Endothelial cell of umbilical vein (primary cell): ENCODE data around the gene DIS3L2. TPM values are rescaled to one million over a fixed set of nuclear protein-coding genes. Genes with fewer than 3 reads are reported as not detected.

Experiments
- BruUV-seq: library from RNA; stranded (reverse); fragments of 400-500 nt; replicated peaks from 2 replicates; lab custom pipeline; 2021; lab: Mats Ljungman, UMichigan
- CTCF ChIA-PET: fragments of 300-600, 350-600 bp; sonication (Branson Sonifier 250); formaldehyde crosslinking; loops from one replicate; lab custom pipeline; 2021; ENCODE audit warnings: antibody characterized with exemption, inconsistent platforms; lab: Charles Lee
- POLR2A ChIA-PET: fragments of 300-600, 350-600 bp; sonication (Branson Sonifier 250); formaldehyde crosslinking; loops from one replicate; lab custom pipeline; 2021; ENCODE audit warnings: antibody characterized with exemption, inconsistent platforms; lab: Charles Lee
- DNase-seq: peaks from one replicate; pipeline ENCODE4 v3.0.0-alpha.2; 2011; ENCODE audit warnings: low read depth, low spot score
- FAIRE-seq: peaks from 2 replicates; lab custom pipeline; 2011; peaks lifted over from hg19 to GRCh38; lab: Jason Lieb, UNC
- H2AFZ ChIP-seq: 2 replicates; pipeline ENCODE4 v1.6.0; 2012; ENCODE audit warnings: low read depth, low read length, control low read depth, inconsistent platforms
- H3K27ac ChIP-seq: 2 replicates; pipeline ENCODE4 v1.5.1; 2011; ENCODE audit warnings: low read depth, mild to moderate bottlenecking, control low read depth, low read length, moderate library complexity; ENCODE audit not compliant: insufficient read depth
- H3K27me3 ChIP-seq, 2 experiments: 2 replicates each; pipeline versions ENCODE4 v1.6.0 to v1.6.1; 2011; ENCODE audit warnings: low read length in 2 of 2, mixed read lengths in 1 of 2; ENCODE audit not compliant: control insufficient read depth in 2 of 2, insufficient read depth in 2 of 2
- H3K36me3 ChIP-seq, 2 experiments: 2 replicates in 1 of 2; 3 replicates in 1 of 2; pipeline ENCODE4 v1.5.1; 2011; ENCODE audit warnings: low read length in 2 of 2, mild to moderate bottlenecking in 1 of 2, moderate library complexity in 1 of 2; ENCODE audit not compliant: control insufficient read depth in 2 of 2, insufficient read depth in 2 of 2; ENCODE audit errors: extremely low read depth in 1 of 2
- H3K4me1 ChIP-seq: 3 replicates; pipeline ENCODE4 v1.5.1; 2011; ENCODE audit warnings: mild to moderate bottlenecking, low read length; ENCODE audit not compliant: control insufficient read depth, insufficient read depth; ENCODE audit errors: extremely low read depth
- H3K4me2 ChIP-seq: 2 replicates; pipeline ENCODE4 v1.6.1; 2011; ENCODE audit warnings: low read length, control low read depth, mixed read lengths; ENCODE audit not compliant: insufficient read depth
- H3K4me3 ChIP-seq, 3 experiments: fragments of 200-600 bp in 1 of 3; sonication (generic), shearing (Covaris generic) in 1 of 3; replicated peaks in 1 of 3; 2 replicates each; pipeline ENCODE4 v1.5.1; 2011 to 2016; ENCODE audit warnings: control low read depth in 3 of 3, low read length in 3 of 3, mild to moderate bottlenecking in 2 of 3, inconsistent platforms in 1 of 3, low read depth in 1 of 3, moderate library complexity in 1 of 3; ENCODE audit not compliant: insufficient read depth in 1 of 3
- H3K79me2 ChIP-seq: 2 replicates; pipeline ENCODE4 v1.6.0; 2012; ENCODE audit warnings: low read length, inconsistent platforms; ENCODE audit not compliant: control insufficient read depth, insufficient read depth
- H3K9ac ChIP-seq: replicated peaks from 2 replicates; pipeline ENCODE3; 2011; ENCODE audit warnings: low read length, control low read depth; ENCODE audit not compliant: insufficient read depth; ENCODE audit errors: extremely low read depth
- H3K9me1 ChIP-seq: replicated peaks from 3 replicates; pipeline ENCODE4 v1.6.0; 2011; ENCODE audit warnings: mild to moderate bottlenecking, low read length; ENCODE audit not compliant: control insufficient read depth, insufficient read depth; ENCODE audit errors: extremely low read depth
- H3K9me3 ChIP-seq: replicated peaks from 2 replicates; pipeline ENCODE4 v1.5.1; 2012; ENCODE audit warnings: low read length, inconsistent platforms; ENCODE audit not compliant: control insufficient read depth, insufficient read depth
- H4K20me1 ChIP-seq: replicated peaks from 2 replicates; pipeline ENCODE3; 2011; ENCODE audit warnings: mild to moderate bottlenecking, low read length; ENCODE audit not compliant: control insufficient read depth, insufficient read depth; ENCODE audit errors: extremely low read depth
- EZH2 ChIP-seq: IDR thresholded peaks from 2 replicates; pipeline ENCODE4 v1.6.1; 2012; ENCODE audit warnings: borderline replicate concordance, low read depth, mild to moderate bottlenecking, moderate library complexity, low read length, inconsistent platforms; ENCODE audit not compliant: severe bottlenecking
- FOS ChIP-seq: IDR thresholded peaks from 2 replicates; pipeline ENCODE4 v1.6.1; 2011; ENCODE audit warnings: mild to moderate bottlenecking, low read length, moderate library complexity, borderline replicate concordance; ENCODE audit not compliant: insufficient read depth
- GATA2 ChIP-seq: IDR thresholded peaks from 2 replicates; pipeline ENCODE4 v1.7.0; 2011; ENCODE audit warnings: low read depth, mild to moderate bottlenecking, moderate library complexity, mixed read lengths, low read length; ENCODE audit not compliant: insufficient read length, insufficient read depth
- JUN ChIP-seq: IDR thresholded peaks from 2 replicates; pipeline ENCODE4 v1.6.1; 2011; ENCODE audit warnings: borderline replicate concordance, low read depth; ENCODE audit not compliant: insufficient read length, insufficient read depth
- MYC ChIP-seq: IDR thresholded peaks from one replicate; pipeline ENCODE4 v1.6.1; 2011; ENCODE audit warnings: mild to moderate bottlenecking, low read depth, low read length
- POLR2A ChIP-seq: IDR thresholded peaks from 2 replicates; pipeline ENCODE4 v1.6.1; 2012; ENCODE audit warnings: low read depth, mild to moderate bottlenecking, control low read depth, low read length
- POLR2AphosphoS5 ChIP-seq: IDR thresholded peaks from 2 replicates; pipeline ENCODE4 v1.6.1; 2012; ENCODE audit warnings: low read depth, mild to moderate bottlenecking, control low read depth, low read length, moderate library complexity; ENCODE audit not compliant: insufficient read depth
- dilution Hi-C: fragments of 300-500 bp; cut with MboI; formaldehyde crosslinking; loops from one replicate; pipeline ENCODE4 v1.15.0; 2019; ENCODE audit warnings: low sequenced_read_pairs; ENCODE audit not compliant: extremely low pct_ligation_motif_present
- intact Hi-C: fragments of 100-400 bp; cut with micrococcal nuclease; formaldehyde crosslinking; loops from one replicate; pipeline ENCODE4 v1.10.0; 2022
- polyA plus RNA-seq, 4 experiments: library from polyadenylated mRNA; depleted of rRNA in 3 of 4; stranded (reverse) in 3 of 4; unstranded in 1 of 4; fragments of >200 nt; gene quantifications; 2 replicates each; pipeline versions ENCODE4 v1.2.1 to v1.2.3, GENCODE V29; 2011 to 2012; ENCODE audit warnings: missing spikeins in 1 of 4
- total RNA-seq: library from RNA; stranded (reverse); gene quantifications from 2 replicates; pipeline ENCODE4 v1.2.3, GENCODE V29; 2021
- TF ChIP-seq, protein P1 (sequence below), 2 donors: IDR thresholded peaks; 1 replicate in 1 of 2; 2 replicates in 1 of 2; pipeline ENCODE4 v1.5.1; 2011; ENCODE audit warnings: low read length in 2 of 2, mild to moderate bottlenecking in 2 of 2, moderate library complexity in 2 of 2, control low read depth in 1 of 2, inconsistent platforms in 1 of 2, low read depth in 1 of 2; ENCODE audit not compliant: insufficient read depth in 1 of 2; ENCODE audit errors: extremely low read depth in 1 of 2
- TF ChIP-seq, protein P2 (sequence below): IDR thresholded peaks from 2 replicates; pipeline ENCODE4 v1.6.1; 2011; ENCODE audit not compliant: insufficient read depth, insufficient read length

Gene DIS3L2
- total and polyA plus RNA-seq, 2 donors (not counting 3 experiments of a cell fraction or from before 2014, with no cell fraction given) = 14.6 to 31.2 TPM

DNA sequence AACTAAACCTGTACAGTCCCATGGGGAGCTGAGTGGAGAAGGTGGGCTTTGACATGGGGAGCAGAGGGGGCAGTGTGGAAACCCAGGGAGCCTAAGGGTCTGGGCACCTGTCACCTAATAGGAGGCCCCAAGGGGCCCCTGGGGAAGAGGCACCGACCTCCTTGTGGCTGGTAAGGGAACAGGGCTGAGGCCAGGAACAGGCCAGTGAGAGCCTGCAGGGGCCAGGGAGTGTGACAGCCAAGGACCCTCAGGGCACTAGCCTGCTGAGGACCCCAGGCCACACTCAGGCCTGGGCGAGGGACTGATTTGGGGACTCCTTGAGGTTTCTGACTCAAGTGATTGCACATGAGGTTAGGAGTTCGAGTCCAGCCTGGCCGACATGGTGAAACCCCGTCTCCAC lies 392.6 kb downstream of the DIS3L2 start:
- CTCF ChIA-PET = no interaction called here
- H3K79me2 ChIP-seq = no peaks in the 10 kb centered on the region
- H3K4me2 ChIP-seq = no peak overlapping the region
- POLR2A ChIA-PET = no interaction called here
- FAIRE-seq = no peak
- H3K9me1 ChIP-seq = no peaks in the 10 kb centered on the region
- no TSS peak for BruUV-seq
- H3K27me3 ChIP-seq = peaks cover 24 to 29% of the 10 kb centered on the region in 2 experiments
- no peaks in the 10 kb centered on the region for H3K36me3 ChIP-seq
- no peak overlapping the region for H3K4me3 ChIP-seq
- H3K9ac ChIP-seq = no peak overlapping the region
- H3K9me3 ChIP-seq = no peaks in the 10 kb centered on the region
- TF ChIP-seq FOS (no peak), JUN (no peak), POLR2AphosphoS5 (no peak), POLR2A (no peak), EZH2 (no peak), GATA2 (no peak), MYC (no peak)
- TF ChIP-seq, protein P1, sequence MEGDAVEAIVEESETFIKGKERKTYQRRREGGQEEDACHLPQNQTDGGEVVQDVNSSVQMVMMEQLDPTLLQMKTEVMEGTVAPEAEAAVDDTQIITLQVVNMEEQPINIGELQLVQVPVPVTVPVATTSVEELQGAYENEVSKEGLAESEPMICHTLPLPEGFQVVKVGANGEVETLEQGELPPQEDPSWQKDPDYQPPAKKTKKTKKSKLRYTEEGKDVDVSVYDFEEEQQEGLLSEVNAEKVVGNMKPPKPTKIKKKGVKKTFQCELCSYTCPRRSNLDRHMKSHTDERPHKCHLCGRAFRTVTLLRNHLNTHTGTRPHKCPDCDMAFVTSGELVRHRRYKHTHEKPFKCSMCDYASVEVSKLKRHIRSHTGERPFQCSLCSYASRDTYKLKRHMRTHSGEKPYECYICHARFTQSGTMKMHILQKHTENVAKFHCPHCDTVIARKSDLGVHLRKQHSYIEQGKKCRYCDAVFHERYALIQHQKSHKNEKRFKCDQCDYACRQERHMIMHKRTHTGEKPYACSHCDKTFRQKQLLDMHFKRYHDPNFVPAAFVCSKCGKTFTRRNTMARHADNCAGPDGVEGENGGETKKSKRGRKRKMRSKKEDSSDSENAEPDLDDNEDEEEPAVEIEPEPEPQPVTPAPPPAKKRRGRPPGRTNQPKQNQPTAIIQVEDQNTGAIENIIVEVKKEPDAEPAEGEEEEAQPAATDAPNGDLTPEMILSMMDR (IDR thresholded peaks at IDR 0.05; ENCODE audit: extremely low read depth in 1 of 2, insufficient read depth in 1 of 2, low read depth in 1 of 2, low read length in 2 of 2) = no peak
- TF ChIP-seq, protein P2, sequence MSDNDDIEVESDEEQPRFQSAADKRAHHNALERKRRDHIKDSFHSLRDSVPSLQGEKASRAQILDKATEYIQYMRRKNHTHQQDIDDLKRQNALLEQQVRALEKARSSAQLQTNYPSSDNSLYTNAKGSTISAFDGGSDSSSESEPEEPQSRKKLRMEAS = no peak
- H3K4me1 ChIP-seq = no peaks in the 10 kb centered on the region
- no peak overlapping the region for H3K27ac ChIP-seq
- H4K20me1 ChIP-seq = no peaks in the 10 kb centered on the region
- DNase-seq = no peak
- dilution Hi-C loops = no loop called here
- intact Hi-C loops = no loop called here
- H2AFZ ChIP-seq = no peak overlapping the region
